ENCODE results near the gene SPATS2.

The SPATS2 gene

GRCh38 chr12:49529414-49529813, 162.2 kb downstream of the SPATS2 start:
- POLR2A ChIA-PET = interaction anchor here (0.6 kb wide), 1 partner anchor 402 kb away, joined by 3 read pairs; no protein-coding TSS in a partner anchor
- Histone ChIP-seq H3K36me3 (ENCODE audit: control insufficient read depth in 2 of 2, insufficient read depth in 1 of 2, low read length in 2 of 2) (peaks cover 0 to 31% of the 10 kb centered on the region in 2 experiments; a peak in 1 of 3 replicates), H3K4me1 (ENCODE audit: control insufficient read depth, insufficient read depth, low read length) (no peaks in the 10 kb centered on the region), H3K27ac (ENCODE audit: extremely low read depth, low read depth, low read length) (no peak overlapping the region), H3K9me3 (ENCODE audit: control insufficient read depth, insufficient read depth, low read depth, low read length) (no peaks in the 10 kb centered on the region), H3K4me3 (ENCODE audit: low read depth, low read length) (no peak overlapping the region)
- CTCF ChIA-PET = interaction anchor here (1.6 kb wide), 1 partner anchor 171 kb away, joined by 5 read pairs; no protein-coding TSS in a partner anchor
- TF ChIP-seq ZNF747 (tag by site-specific recombination; IDR thresholded peaks at IDR 0.05) (no peak), ZSCAN4 (tag by site-specific recombination; IDR thresholded peaks at IDR 0.05) (no peak), ZNF544 (tag by site-specific recombination; IDR thresholded peaks at IDR 0.05) (no peak), ZNF626 (tag by site-specific recombination; IDR thresholded peaks at IDR 0.05) (no peak), ZNF354C (tag by site-specific recombination; IDR thresholded peaks at IDR 0.05; ENCODE audit: borderline replicate concordance, low read depth) (no peak), PRDM10 (tag by site-specific recombination; IDR thresholded peaks at IDR 0.05) (no peak), ZNF707 (tag by site-specific recombination; IDR thresholded peaks at IDR 0.05) (no peak), ZNF791 (tag by site-specific recombination; IDR thresholded peaks at IDR 0.05) (no peak), IKZF3 (tag by site-specific recombination; IDR thresholded peaks at IDR 0.05) (no peak), FEZF1 (tag by site-specific recombination; IDR thresholded peaks at IDR 0.05) (no peak), ZNF302 (tag by site-specific recombination; IDR thresholded peaks at IDR 0.05; ENCODE audit: low read depth) (no peak), ZNF266 (tag by site-specific recombination; IDR thresholded peaks at IDR 0.05; ENCODE audit: low read depth) (no peak)

- peaks cover 0 to 8% of the 10 kb centered on the region in 2 experiments; a peak in 1 of 3 replicates for H3K36me3 ChIP-seq (ENCODE audit: control insufficient read depth in 2 of 2, insufficient read depth in 1 of 2, low read length in 2 of 2)
- H3K4me3 ChIP-seq (ENCODE audit: low read depth, low read length) = no peak overlapping the region
- H3K27ac ChIP-seq (ENCODE audit: extremely low read depth, low read depth, low read length) = no peak overlapping the region
- no peaks in the 10 kb centered on the region for H3K9me3 ChIP-seq (ENCODE audit: control insufficient read depth, insufficient read depth, low read depth, low read length)
- ChIA-PET CTCF (interaction anchor here (0.6 to 3.5 kb wide), 6 partner anchors 13 to 622 kb away, joined by 3 to 19 read pairs (median 4); no protein-coding TSS in a partner anchor), POLR2A (interaction anchor here (0.6 to 1.2 kb wide), 2 partner anchors 165 to 573 kb away, joined by 3 to 4 read pairs; partner anchors contain the start of gene SPATS2)
- H3K4me1 ChIP-seq (ENCODE audit: control insufficient read depth, insufficient read depth, low read length) = no peaks in the 10 kb centered on the region
- no peak for TF ChIP-seq ZNF610 (tag by site-specific recombination; IDR thresholded peaks at IDR 0.05; ENCODE audit: borderline replicate concordance)
- no peak for TF ChIP-seq ZNF416 (tag by site-specific recombination; IDR thresholded peaks at IDR 0.05)
- TF ChIP-seq ZNF658 (tag by site-specific recombination; IDR thresholded peaks at IDR 0.05) = no peak
- no peak for TF ChIP-seq ZNF792 (tag by site-specific recombination; IDR thresholded peaks at IDR 0.05)
- TF ChIP-seq KLF7 (tag by site-specific recombination; IDR thresholded peaks at IDR 0.05; ENCODE audit: borderline replicate concordance) = no peak
- no peak for TF ChIP-seq FEZF1 (tag by site-specific recombination; IDR thresholded peaks at IDR 0.05)
- TF ChIP-seq ZNF488 (tag by site-specific recombination; IDR thresholded peaks at IDR 0.05) = no peak
- no peak for TF ChIP-seq ZNF138 (tag by site-specific recombination; IDR thresholded peaks at IDR 0.05; ENCODE audit: borderline replicate concordance)
- no peak for TF ChIP-seq ZFP37 (tag by site-specific recombination; IDR thresholded peaks at IDR 0.05)
- no peak for TF ChIP-seq PRDM10 (tag by site-specific recombination; IDR thresholded peaks at IDR 0.05)
Measured at GRCh38 chr12:49531745-49532144, 164.5 kb downstream of the SPATS2 start.
